SK-N-MC (cell line): Measurements from ENCODE around the gene FBLN1.

ENCODE experiments used
- EZH2 ChIP-seq: fragments of 200-600 bp; sonication (generic); IDR thresholded peaks from one replicate; pipeline ENCODE4 v1.6.1; 2017; ENCODE audit warnings: antibody characterized with exemption
- POLR2AphosphoS5 ChIP-seq: IDR thresholded peaks from 2 replicates; pipeline ENCODE4 v1.6.1; 2012; ENCODE audit warnings: mild to moderate bottlenecking, low read depth, low read length, borderline replicate concordance

- TF ChIP-seq EZH2 (no peak), POLR2AphosphoS5 (no peak)
Observed at GRCh38 chr22:45507798-45508197, 5.1 kb downstream of the FBLN1 start.
